ENCODE data around the gene SBK3. TPM values are rescaled to one million over a fixed set of nuclear protein-coding genes. Genes with fewer than 3 reads are reported as not detected.
A peak's percentile ranks its signal among the peaks of the same experiment; 100 is the strongest.

Gene SBK3
- total RNA-seq, 2 experiments from 2014 or later = 0.34 TPM; not detected in 1

GRCh38 chr19:55592391-55593090, 47.2 kb upstream of the SBK3 start:
- no peaks in the 10 kb centered on the region for H3K79me2 ChIP-seq (ENCODE audit: insufficient read depth, low read depth, low read length)
- H4K20me1 ChIP-seq (ENCODE audit: insufficient read depth, low read length) = no peaks in the 10 kb centered on the region
- peaks cover 36% of the 10 kb centered on the region for H3K36me3 ChIP-seq (ENCODE audit: insufficient read depth, low read length)
- no peak overlapping the region for H2AFZ ChIP-seq (ENCODE audit: low read length)
- no peaks in the 10 kb centered on the region for H3K9me2 ChIP-seq (ENCODE audit: insufficient read depth, low read length)
- no peak overlapping the region for H3K4me2 ChIP-seq (ENCODE audit: low read length)
- H3K27ac ChIP-seq (ENCODE audit: low read depth, low read length, poor library complexity, severe bottlenecking) = no peak overlapping the region
- no peak for DNase-seq (ENCODE audit: low spot score)
- H3K4me3 ChIP-seq (ENCODE audit: low read depth, low read length, poor library complexity, severe bottlenecking) = no peak overlapping the region
- POLR2A ChIA-PET = no interaction called here
- CTCF ChIA-PET (ENCODE audit: unreplicated experiment) = no interaction called here
- H3K4me1 ChIP-seq (ENCODE audit: insufficient read depth, low read length, poor library complexity, severe bottlenecking) = no peaks in the 10 kb centered on the region
- no TSS peak for BruUV-seq (replicated peaks)
- intact Hi-C loops (cut with micrococcal nuclease; ENCODE audit: unreplicated experiment) = no loop called here
- TF ChIP-seq EZH2phosphoT487 (IDR thresholded peaks at IDR 0.05; ENCODE audit: borderline replicate concordance, low read depth, low read length) (no peak), CTCF (conservative IDR thresholded peaks at IDR 0.05; ENCODE audit: low read length) (no peak)
- H3K9me3 ChIP-seq (ENCODE audit: low read length) = no peaks in the 10 kb centered on the region

GRCh38 chr19:55591555-55591954, 46.2 kb upstream of the SBK3 start:
- H3K27ac ChIP-seq (ENCODE audit: low read depth, low read length, poor library complexity, severe bottlenecking) = no peak overlapping the region
- no peaks in the 10 kb centered on the region for H4K20me1 ChIP-seq (ENCODE audit: insufficient read depth, low read length)
- H3K4me3 ChIP-seq (ENCODE audit: low read depth, low read length, poor library complexity, severe bottlenecking) = no peak overlapping the region
- no peak overlapping the region for H2AFZ ChIP-seq (ENCODE audit: low read length)
- intact Hi-C loops (cut with micrococcal nuclease; ENCODE audit: unreplicated experiment) = no loop called here
- ChIA-PET CTCF (ENCODE audit: unreplicated experiment) (no interaction called here), POLR2A (no interaction called here)
- no peaks in the 10 kb centered on the region for H3K79me2 ChIP-seq (ENCODE audit: insufficient read depth, low read depth, low read length)
- no peaks in the 10 kb centered on the region for H3K9me3 ChIP-seq (ENCODE audit: low read length)
- H3K9me2 ChIP-seq (ENCODE audit: insufficient read depth, low read length) = no peaks in the 10 kb centered on the region
- H3K36me3 ChIP-seq (ENCODE audit: insufficient read depth, low read length) = peaks cover 32% of the 10 kb centered on the region
- no peak for TF ChIP-seq EZH2phosphoT487 (IDR thresholded peaks at IDR 0.05; ENCODE audit: borderline replicate concordance, low read depth, low read length)
- TF ChIP-seq CTCF (conservative IDR thresholded peaks at IDR 0.05; ENCODE audit: low read length) = no peak
- H3K4me2 ChIP-seq (ENCODE audit: low read length) = no peak overlapping the region
- peaks cover 7% of the 10 kb centered on the region for H3K4me1 ChIP-seq (ENCODE audit: insufficient read depth, low read length, poor library complexity, severe bottlenecking)
- BruUV-seq (replicated peaks) = no TSS peak
- DNase-seq (ENCODE audit: low spot score) = peak; percentile 21

- Histone ChIP-seq H3K27ac (ENCODE audit: low read depth, low read length, poor library complexity, severe bottlenecking) (no peak overlapping the region), H3K79me2 (ENCODE audit: insufficient read depth, low read depth, low read length) (no peaks in the 10 kb centered on the region), H3K4me1 (ENCODE audit: insufficient read depth, low read length, poor library complexity, severe bottlenecking) (peaks cover 17% of the 10 kb centered on the region), H3K36me3 (ENCODE audit: insufficient read depth, low read length) (peaks cover 23% of the 10 kb centered on the region), H4K20me1 (ENCODE audit: insufficient read depth, low read length) (no peaks in the 10 kb centered on the region), H3K9me3 (ENCODE audit: low read length) (no peaks in the 10 kb centered on the region), H3K4me2 (ENCODE audit: low read length) (no peak overlapping the region), H3K9me2 (ENCODE audit: insufficient read depth, low read length) (no peaks in the 10 kb centered on the region), H2AFZ (ENCODE audit: low read length) (no peak overlapping the region), H3K4me3 (ENCODE audit: low read depth, low read length, poor library complexity, severe bottlenecking) (no peak overlapping the region)
- ChIA-PET POLR2A (no interaction called here), CTCF (ENCODE audit: unreplicated experiment) (no interaction called here)
- TF ChIP-seq EZH2phosphoT487 (IDR thresholded peaks at IDR 0.05; ENCODE audit: borderline replicate concordance, low read depth, low read length) (no peak), CTCF (conservative IDR thresholded peaks at IDR 0.05; ENCODE audit: low read length) (no peak)
- intact Hi-C loops (cut with micrococcal nuclease; ENCODE audit: unreplicated experiment) = no loop called here
- BruUV-seq (replicated peaks) = no TSS peak
- peak; percentile 44 for DNase-seq (ENCODE audit: low spot score)
Measured at GRCh38 chr19:55590617-55591016, 45.3 kb upstream of the SBK3 start.
